ENCODE data around the gene EZR. TPM values are rescaled to one million over a fixed set of nuclear protein-coding genes. Genes with fewer than 3 reads are reported as not detected.

The EZR gene
- total and polyA plus RNA-seq, 4 experiments from 2014 or later = 260 to 277 (median 266) TPM

- Histone ChIP-seq H3K27me3 (ENCODE audit: insufficient read depth, low read length) (no peaks in the 10 kb centered on the region), H3K4me1 (ENCODE audit: insufficient read depth, low read length) (peaks cover 24% of the 10 kb centered on the region), H3K9me3 (ENCODE audit: control insufficient read depth in 1 of 2, low read length in 2 of 2) (no peaks in the 10 kb centered on the region), H3K4me3 (ENCODE audit: low read length in 2 of 2) (no peak overlapping the region), H3K36me3 (ENCODE audit: insufficient read depth, low read length) (no peaks in the 10 kb centered on the region), H3K27ac (ENCODE audit: low read depth, low read length) (peak overlapping the region; percentile 86)
- H3K36me3 Mint-ChIP-seq = peaks cover 15 to 31% of the 10 kb centered on the region in 2 donors
- H3K9me3 Mint-ChIP-seq = peaks cover 0 to 2% (median 0%) of the 10 kb centered on the region in 8 donors
- H3K4me1 Mint-ChIP-seq = peaks cover 18 to 50% (median 21%) of the 10 kb centered on the region in 4 donors
- H3K27ac Mint-ChIP-seq = peak overlapping the region; percentile 82 to 97 (median 95)
- POLR2A ChIA-PET (ENCODE audit: partially characterized antibody) = interaction anchor here (0.8 to 11.5 kb wide), 23 partner anchors 10 to 153 kb away, joined by 3 to 180 read pairs (median 6); no protein-coding TSS in a partner anchor
- DNase-seq = no peak
- no peaks in the 10 kb centered on the region for H3K27me3 Mint-ChIP-seq
- CTCF ChIA-PET (ENCODE audit: partially characterized antibody) = interaction anchor here (0.8 to 1.2 kb wide), 4 partner anchors 11 to 129 kb away, joined by 3 to 4 read pairs (median 3); no protein-coding TSS in a partner anchor
- H3K4me3 Mint-ChIP-seq = peak overlapping the region; percentile 53 to 89 (median 72)
- intact Hi-C loops (cut with micrococcal nuclease) = no loop called here
These were observed 932 bp upstream of the EZR start for GRCh38 chr6:158819977-158820622.

GRCh38 chr6:158818581-158819212 lies 471 bp downstream of the EZR start:
- Mint-ChIP-seq H3K4me1 (peaks cover 30 to 64% (median 34%) of the 10 kb centered on the region in 4 donors), H3K27me3 (no peaks in the 10 kb centered on the region), H3K27ac (peak overlapping the region; percentile 84 to 100 (median 93)), H3K36me3 (peaks cover 22 to 45% of the 10 kb centered on the region in 2 donors), H3K4me3 (peak overlapping the region; percentile 79 to 98 (median 83)), H3K9me3 (peaks cover 0 to 2% (median 0%) of the 10 kb centered on the region in 8 donors)
- no peaks in the 10 kb centered on the region for H3K36me3 ChIP-seq (ENCODE audit: insufficient read depth, low read length)
- peaks cover 38% of the 10 kb centered on the region for H3K4me1 ChIP-seq (ENCODE audit: insufficient read depth, low read length)
- ChIA-PET CTCF (ENCODE audit: partially characterized antibody) (interaction anchor here (1.0 kb wide), 1 partner anchor 51 kb away, joined by 3 read pairs; no protein-coding TSS in a partner anchor), POLR2A (ENCODE audit: partially characterized antibody) (interaction anchor here (0.7 to 11.5 kb wide), 26 partner anchors 9 to 226 kb away, joined by 3 to 180 read pairs (median 5); partner anchors contain the start of gene TAGAP)
- H3K27me3 ChIP-seq (ENCODE audit: insufficient read depth, low read length) = no peaks in the 10 kb centered on the region
- intact Hi-C loops (cut with micrococcal nuclease) = loop anchor here (1.0 kb wide), 2 partner anchors 35 to 51 kb away; no protein-coding TSS in a partner anchor
- H3K9me3 ChIP-seq (ENCODE audit: control insufficient read depth in 1 of 2, low read length in 2 of 2) = no peaks in the 10 kb centered on the region
- peak overlapping the region in 1 of 2 donors; percentile 77 for H3K4me3 ChIP-seq (ENCODE audit: low read length in 2 of 2)
- peak overlapping the region; percentile 86 for H3K27ac ChIP-seq (ENCODE audit: low read depth, low read length)
- peak; percentile 73 to 83 (median 79) for DNase-seq

DNA sequence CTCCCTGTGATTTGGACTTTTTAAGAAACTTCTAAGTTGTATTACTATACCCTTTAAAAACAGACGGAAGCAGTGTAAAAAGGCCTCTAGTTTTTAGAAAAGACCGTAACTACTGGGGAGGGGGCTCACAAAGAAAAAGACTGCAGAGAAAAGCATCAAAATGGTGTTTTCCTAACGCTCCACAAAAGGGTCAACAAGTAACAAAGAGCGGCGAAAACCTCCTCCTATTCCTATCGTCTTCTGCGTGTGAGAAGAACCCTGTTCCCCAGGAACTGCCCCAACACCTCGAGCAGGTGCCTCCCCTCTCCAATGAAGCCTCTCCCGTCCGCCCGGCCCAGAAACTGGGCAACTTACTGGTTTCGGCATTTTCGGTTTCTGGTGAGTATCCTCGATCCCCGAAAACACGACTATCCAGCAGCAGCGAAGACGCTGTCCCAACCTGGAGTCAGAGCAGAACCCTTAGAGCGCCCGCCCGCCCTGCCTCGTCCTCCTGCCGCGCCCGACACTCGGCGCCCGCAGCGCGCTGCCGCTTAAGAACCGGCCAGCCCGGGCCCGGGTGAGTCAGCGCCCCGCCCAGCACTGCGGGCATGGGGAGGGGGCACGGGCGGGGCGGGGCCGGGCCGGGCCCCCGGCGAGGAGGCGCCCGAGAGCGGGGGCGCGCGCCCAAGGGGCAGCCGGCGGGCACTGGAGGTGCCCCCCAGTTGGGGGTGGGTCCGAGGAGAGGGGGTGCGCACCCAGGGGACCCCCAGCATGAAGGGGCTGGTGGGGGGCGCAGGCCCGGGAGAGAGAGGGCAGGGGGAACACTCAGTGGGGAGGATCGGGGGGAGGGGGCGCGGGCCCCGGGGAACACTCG lies 1.2 kb downstream of the EZR start:
- no peaks in the 10 kb centered on the region for H3K36me3 ChIP-seq (ENCODE audit: insufficient read depth, low read length)
- peak overlapping the region; percentile 86 for H3K27ac ChIP-seq (ENCODE audit: low read depth, low read length)
- Mint-ChIP-seq H3K36me3 (peaks cover 26 to 51% of the 10 kb centered on the region in 2 donors), H3K4me1 (peaks cover 37 to 72% (median 41%) of the 10 kb centered on the region in 4 donors), H3K9me3 (peaks cover 0 to 2% (median 0%) of the 10 kb centered on the region in 8 donors), H3K27ac (peak overlapping the region; percentile 96 to 100 (median 99)), H3K4me3 (peak overlapping the region; percentile 94 to 99 (median 98)), H3K27me3 (no peaks in the 10 kb centered on the region)
- intact Hi-C loops (cut with micrococcal nuclease) = loop anchor here (1.0 to 2.0 kb wide), 5 partner anchors 9 to 93 kb away; no protein-coding TSS in a partner anchor
- H3K4me1 ChIP-seq (ENCODE audit: insufficient read depth, low read length) = peaks cover 45% of the 10 kb centered on the region
- ChIA-PET CTCF (ENCODE audit: partially characterized antibody) (interaction anchor here (1.2 kb wide), 1 partner anchor 36 kb away, joined by 3 read pairs; no protein-coding TSS in a partner anchor), POLR2A (ENCODE audit: partially characterized antibody) (interaction anchor here (0.9 to 11.5 kb wide), 21 partner anchors 10 to 226 kb away, joined by 3 to 180 read pairs (median 5); partner anchors contain the start of gene TAGAP)
- peak; percentile 78 to 85 (median 82) for DNase-seq
- no peaks in the 10 kb centered on the region for H3K27me3 ChIP-seq (ENCODE audit: insufficient read depth, low read length)
- H3K9me3 ChIP-seq (ENCODE audit: control insufficient read depth in 1 of 2, low read length in 2 of 2) = no peaks in the 10 kb centered on the region
- peak overlapping the region; percentile 77 to 97 for H3K4me3 ChIP-seq (ENCODE audit: low read length in 2 of 2)

DNA sequence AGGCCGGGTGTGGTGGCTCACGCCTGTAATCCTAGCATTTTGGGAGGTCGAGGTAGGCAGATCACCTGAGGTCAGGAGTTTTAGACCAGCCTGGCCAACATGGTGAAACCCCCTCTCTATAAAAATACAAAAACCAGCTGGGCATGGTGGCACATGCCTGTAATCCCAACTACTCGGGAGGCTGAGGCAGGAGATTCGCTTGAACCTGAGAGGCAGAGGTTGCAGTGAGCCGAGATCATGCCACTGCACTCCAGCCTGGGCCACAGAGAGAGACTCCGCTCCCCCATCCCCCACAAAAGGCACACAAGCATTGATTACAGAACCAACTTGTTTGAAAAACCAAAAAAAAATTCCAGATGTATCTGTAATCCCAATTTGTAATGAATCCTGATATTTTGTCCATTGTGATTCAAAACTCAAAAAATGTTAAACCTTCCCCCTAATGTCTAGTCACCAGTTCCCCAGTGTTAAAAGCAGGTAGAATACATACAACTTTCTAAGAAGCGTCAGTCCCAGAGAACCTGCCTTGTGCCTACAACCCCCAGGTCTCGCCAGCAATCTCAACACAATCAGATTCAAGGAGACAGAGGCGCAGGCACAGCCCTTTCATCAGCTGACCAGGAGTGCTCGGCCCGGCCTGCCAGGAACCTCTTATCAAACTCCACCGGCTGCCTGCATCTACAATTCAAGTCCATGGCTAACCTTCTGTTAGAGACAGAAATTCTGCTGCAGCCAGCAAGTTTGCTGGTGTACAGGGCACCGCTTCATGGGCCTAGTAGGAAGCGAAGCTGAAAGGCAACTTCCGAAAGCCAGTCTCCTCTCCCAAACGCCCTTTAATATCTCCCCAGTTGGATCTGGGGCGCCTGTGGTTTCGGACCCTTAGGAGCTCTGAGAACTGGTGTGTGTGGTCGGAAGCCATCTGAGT lies 2.1 kb downstream of the EZR start:
- peaks cover 31 to 60% of the 10 kb centered on the region in 2 donors for H3K36me3 Mint-ChIP-seq
- H3K9me3 ChIP-seq (ENCODE audit: control insufficient read depth in 1 of 2, low read length in 2 of 2) = no peaks in the 10 kb centered on the region
- peak; percentile 43 to 58 (median 51) for DNase-seq
- CTCF ChIA-PET (ENCODE audit: partially characterized antibody) = interaction anchor here (1.2 kb wide), 1 partner anchor 37 kb away, joined by 3 read pairs; no protein-coding TSS in a partner anchor
- peaks cover 45 to 77% (median 49%) of the 10 kb centered on the region in 4 donors for H3K4me1 Mint-ChIP-seq
- peak overlapping the region; percentile 94 to 99 (median 98) for H3K4me3 Mint-ChIP-seq
- peaks cover 54% of the 10 kb centered on the region for H3K4me1 ChIP-seq (ENCODE audit: insufficient read depth, low read length)
- H3K27ac ChIP-seq (ENCODE audit: low read depth, low read length) = peak overlapping the region; percentile 86
- peak overlapping the region; percentile 96 to 100 (median 99) for H3K27ac Mint-ChIP-seq
- POLR2A ChIA-PET (ENCODE audit: partially characterized antibody) = interaction anchor here (0.6 to 11.5 kb wide), 20 partner anchors 9 to 227 kb away, joined by 3 to 180 read pairs (median 4); partner anchors contain the start of gene TAGAP
- peak overlapping the region; percentile 77 to 97 for H3K4me3 ChIP-seq (ENCODE audit: low read length in 2 of 2)
- no peaks in the 10 kb centered on the region for H3K27me3 Mint-ChIP-seq
- peaks cover 5% of the 10 kb centered on the region for H3K36me3 ChIP-seq (ENCODE audit: insufficient read depth, low read length)
- H3K27me3 ChIP-seq (ENCODE audit: insufficient read depth, low read length) = no peaks in the 10 kb centered on the region
- intact Hi-C loops (cut with micrococcal nuclease) = loop anchor here (1.0 to 2.0 kb wide), 3 partner anchors 8 to 94 kb away; no protein-coding TSS in a partner anchor
- peaks cover 0 to 2% (median 0%) of the 10 kb centered on the region in 8 donors for H3K9me3 Mint-ChIP-seq

GRCh38 chr6:158816329-158816728 lies 2.8 kb downstream of the EZR start:
- H3K27me3 Mint-ChIP-seq = no peaks in the 10 kb centered on the region
- H3K9me3 Mint-ChIP-seq = peaks cover 0 to 2% (median 0%) of the 10 kb centered on the region in 8 donors
- intact Hi-C loops (cut with micrococcal nuclease) = loop anchor here (2.0 kb wide), 1 partner anchor 94 kb away; no protein-coding TSS in a partner anchor
- no peaks in the 10 kb centered on the region for H3K9me3 ChIP-seq (ENCODE audit: control insufficient read depth in 1 of 2, low read length in 2 of 2)
- H3K4me1 Mint-ChIP-seq = peaks cover 51 to 83% (median 56%) of the 10 kb centered on the region in 4 donors
- H3K36me3 Mint-ChIP-seq = peaks cover 31 to 66% of the 10 kb centered on the region in 2 donors
- CTCF ChIA-PET (ENCODE audit: partially characterized antibody) = interaction anchor here (0.8 kb wide), 1 partner anchor 53 kb away, joined by 3 read pairs; no protein-coding TSS in a partner anchor
- peak overlapping the region; percentile 86 for H3K27ac ChIP-seq (ENCODE audit: low read depth, low read length)
- H3K27me3 ChIP-seq (ENCODE audit: insufficient read depth, low read length) = no peaks in the 10 kb centered on the region
- POLR2A ChIA-PET (ENCODE audit: partially characterized antibody) = interaction anchor here (2.2 to 11.5 kb wide), 4 partner anchors 8 to 53 kb away, joined by 28 to 180 read pairs (median 107); no protein-coding TSS in a partner anchor
- H3K36me3 ChIP-seq (ENCODE audit: insufficient read depth, low read length) = peaks cover 5% of the 10 kb centered on the region
- H3K27ac Mint-ChIP-seq = peak overlapping the region; percentile 96 to 100 (median 99)
- peak in 2 of 5 donors; percentile 16 to 36 for DNase-seq
- H3K4me3 Mint-ChIP-seq = peak overlapping the region; percentile 94 to 99 (median 98)
- H3K4me1 ChIP-seq (ENCODE audit: insufficient read depth, low read length) = peaks cover 61% of the 10 kb centered on the region
- peak overlapping the region; percentile 77 to 97 for H3K4me3 ChIP-seq (ENCODE audit: low read length in 2 of 2)
